ENCODE data around the gene GPR141.

GRCh38 chr7:37666026-37666799 lies 17.4 kb upstream of the GPR141 start:
- TF ChIP-seq CTCF (IDR thresholded peaks at IDR 0.05) (no peak), EZH2 (IDR thresholded peaks at IDR 0.05; ENCODE audit: borderline replicate concordance, insufficient read depth, low read depth, low read length, poor library complexity, severe bottlenecking) (no peak)

All from B cell (primary cell).